Measurements from ENCODE around the gene ENO3.

The ENO3 gene

GRCh38 chr17:4934173-4934979 lies 16.5 kb upstream of the ENO3 start:
- Histone ChIP-seq H3K9me3 (ENCODE audit: control insufficient read depth, insufficient read depth, low read length) (no peaks in the 10 kb centered on the region), H3F3A (ENCODE audit: control insufficient read depth, insufficient read depth) (no peaks in the 10 kb centered on the region), H3K36me3 (ENCODE audit: control insufficient read depth, low read length) (peaks cover 41% of the 10 kb centered on the region), H4K20me1 (ENCODE audit: control insufficient read depth, insufficient read depth, low read depth, low read length) (no peaks in the 10 kb centered on the region; the same call in 1 of the 2 replicates), H3K4me2 (ENCODE audit: low read length) (peak overlapping the region; percentile 25; the same call in 1 of the 2 replicates), H3K27me3 (ENCODE audit: control insufficient read depth, low read length) (no peaks in the 10 kb centered on the region), H3K4me1 (ENCODE audit: control insufficient read depth, low read length) (peaks cover 22% of the 10 kb centered on the region), H3K79me2 (ENCODE audit: control insufficient read depth, low read length) (peaks cover 19% of the 10 kb centered on the region), H3K27ac (ENCODE audit: low read depth, low read length) (no peak overlapping the region), H3K9me2 (replicated peaks; ENCODE audit: control insufficient read depth, low read length) (no peaks in the 10 kb centered on the region), H3K4me3 (ENCODE audit: low read length) (no peak overlapping the region)
- no peak for TF ChIP-seq EZH2phosphoT487 (IDR thresholded peaks at IDR 0.05; ENCODE audit: borderline replicate concordance, low read length)
- peak; percentile 34 for TF ChIP-seq CTCF (IDR thresholded peaks at IDR 0.05; ENCODE audit: low read depth, low read length, poor library complexity, severe bottlenecking)

DNA sequence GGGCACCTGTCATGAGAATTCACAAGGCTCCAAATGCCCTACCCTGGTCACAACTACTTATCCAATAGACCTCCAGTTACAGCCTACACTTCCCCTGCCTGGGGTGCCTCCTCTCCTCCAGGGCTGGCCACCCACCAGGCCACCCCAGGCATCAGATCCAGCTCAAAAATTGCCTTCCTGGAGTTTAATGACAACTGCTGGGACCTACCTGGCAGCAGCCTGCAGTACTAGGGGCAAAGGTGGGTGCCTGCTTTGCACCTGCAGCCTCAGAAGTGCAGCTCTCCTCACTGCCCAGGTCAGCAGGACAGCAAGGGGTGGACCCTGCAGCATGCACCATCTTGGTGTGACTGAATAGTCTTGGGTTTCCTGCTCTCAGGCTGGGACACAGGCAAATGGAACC lies 15.3 kb upstream of the ENO3 start:
- H3K4me2 ChIP-seq (ENCODE audit: low read length), result no peak overlapping the region
- H3K4me1 ChIP-seq (ENCODE audit: control insufficient read depth, low read length), result peaks cover 22% of the 10 kb centered on the region
- no peaks in the 10 kb centered on the region for H3K9me3 ChIP-seq (ENCODE audit: control insufficient read depth, insufficient read depth, low read length)
- no peak overlapping the region for H3K27ac ChIP-seq (ENCODE audit: low read depth, low read length)
- peaks cover 4% of the 10 kb centered on the region for H3F3A ChIP-seq (ENCODE audit: control insufficient read depth, insufficient read depth)
- peaks cover 48% of the 10 kb centered on the region for H3K36me3 ChIP-seq (ENCODE audit: control insufficient read depth, low read length)
- H3K9me2 ChIP-seq (replicated peaks; ENCODE audit: control insufficient read depth, low read length), result no peaks in the 10 kb centered on the region
- H3K4me3 ChIP-seq (ENCODE audit: low read length), result no peak overlapping the region
- no peak for TF ChIP-seq EZH2phosphoT487 (IDR thresholded peaks at IDR 0.05; ENCODE audit: borderline replicate concordance, low read length)
- TF ChIP-seq CTCF (IDR thresholded peaks at IDR 0.05; ENCODE audit: low read depth, low read length, poor library complexity, severe bottlenecking), result no peak
- H3K79me2 ChIP-seq (ENCODE audit: control insufficient read depth, low read length), result peaks cover 25% of the 10 kb centered on the region
- no peaks in the 10 kb centered on the region for H3K27me3 ChIP-seq (ENCODE audit: control insufficient read depth, low read length)
- H4K20me1 ChIP-seq (ENCODE audit: control insufficient read depth, insufficient read depth, low read depth, low read length), result no peaks in the 10 kb centered on the region; the same call in 1 of the 2 replicates

GRCh38 chr17:4936436-4936835 lies 14.5 kb upstream of the ENO3 start:
- Histone ChIP-seq H3F3A (ENCODE audit: control insufficient read depth, insufficient read depth) (peaks cover 7% of the 10 kb centered on the region), H3K79me2 (ENCODE audit: control insufficient read depth, low read length) (peaks cover 33% of the 10 kb centered on the region), H3K9me3 (ENCODE audit: control insufficient read depth, insufficient read depth, low read length) (no peaks in the 10 kb centered on the region), H3K27me3 (ENCODE audit: control insufficient read depth, low read length) (no peaks in the 10 kb centered on the region), H3K4me3 (ENCODE audit: low read length) (no peak overlapping the region), H3K4me1 (ENCODE audit: control insufficient read depth, low read length) (peaks cover 26% of the 10 kb centered on the region), H3K9me2 (replicated peaks; ENCODE audit: control insufficient read depth, low read length) (no peaks in the 10 kb centered on the region), H4K20me1 (ENCODE audit: control insufficient read depth, insufficient read depth, low read depth, low read length) (no peaks in the 10 kb centered on the region; the same call in 1 of the 2 replicates), H3K27ac (ENCODE audit: low read depth, low read length) (no peak overlapping the region), H3K36me3 (ENCODE audit: control insufficient read depth, low read length) (peaks cover 56% of the 10 kb centered on the region), H3K4me2 (ENCODE audit: low read length) (no peak overlapping the region)
- TF ChIP-seq EZH2phosphoT487 (IDR thresholded peaks at IDR 0.05; ENCODE audit: borderline replicate concordance, low read length), result no peak
- no peak for TF ChIP-seq CTCF (IDR thresholded peaks at IDR 0.05; ENCODE audit: low read depth, low read length, poor library complexity, severe bottlenecking)
